ENCODE results near the gene CEACAM3. TPM values are rescaled to one million over a fixed set of nuclear protein-coding genes. Genes with fewer than 3 reads are reported as not detected.
"Not testable (repeated sequence)": the region's sequence is repeated elsewhere in the genome, so short reads cannot be mapped to it uniquely, and the experiment has no call there.

CEACAM3 gene
- total RNA-seq, 1 donor from 2014 or later, result not detected

GRCh38 chr19:41776700-41777099 is 19.7 kb upstream of the CEACAM3 start:
- Mint-ChIP-seq H3K9me3 (no peaks in the 10 kb centered on the region), H3K27ac (no peak overlapping the region), H3K4me1 (peaks cover 23% of the 10 kb centered on the region), H3K27me3 (peaks cover 77% of the 10 kb centered on the region), H3K4me3 (no peak overlapping the region), H3K36me3 (ENCODE audit: low read depth) (no peaks in the 10 kb centered on the region)
- DNase-seq, result no peak
- intact Hi-C loops (cut with micrococcal nuclease), result no loop called here

- H3K9me3 Mint-ChIP-seq, result no peaks in the 10 kb centered on the region
- H3K4me3 Mint-ChIP-seq, result no peak overlapping the region
- H3K4me1 Mint-ChIP-seq, result peaks cover 17% of the 10 kb centered on the region
- peaks cover 62% of the 10 kb centered on the region for H3K27me3 Mint-ChIP-seq
- H3K36me3 Mint-ChIP-seq (ENCODE audit: low read depth), result no peaks in the 10 kb centered on the region
- no peak overlapping the region for H3K27ac Mint-ChIP-seq
- DNase-seq, result no peak
- intact Hi-C loops (cut with micrococcal nuclease), result no loop called here
Measured at GRCh38 chr19:41783612-41784011, 12.8 kb upstream of the CEACAM3 start.

- Mint-ChIP-seq H3K9me3 (no peaks in the 10 kb centered on the region), H3K27me3 (peaks cover 62% of the 10 kb centered on the region), H3K27ac (no peak overlapping the region), H3K36me3 (ENCODE audit: low read depth) (no peaks in the 10 kb centered on the region), H3K4me1 (peaks cover 17% of the 10 kb centered on the region), H3K4me3 (no peak overlapping the region)
- intact Hi-C loops (cut with micrococcal nuclease), result no loop called here
- no peak for DNase-seq
Measured at GRCh38 chr19:41784312-41784711, 12.1 kb upstream of the CEACAM3 start.

- H3K9me3 Mint-ChIP-seq, result no peaks in the 10 kb centered on the region
- peaks cover 59% of the 10 kb centered on the region for H3K27me3 Mint-ChIP-seq
- H3K4me3 Mint-ChIP-seq, result no peak overlapping the region
- no peaks in the 10 kb centered on the region for H3K36me3 Mint-ChIP-seq (ENCODE audit: low read depth)
- peaks cover 17% of the 10 kb centered on the region for H3K4me1 Mint-ChIP-seq
- intact Hi-C loops (cut with micrococcal nuclease), result loop anchor here (1.0 kb wide), 2 partner anchors 10 to 31 kb away; no protein-coding TSS in a partner anchor
- no peak overlapping the region for H3K27ac Mint-ChIP-seq
- DNase-seq, result no peak
Measured at GRCh38 chr19:41784743-41785142, 11.6 kb upstream of the CEACAM3 start.

- Mint-ChIP-seq H3K4me1 (peaks cover 17% of the 10 kb centered on the region), H3K36me3 (ENCODE audit: low read depth) (no peaks in the 10 kb centered on the region), H3K4me3 (no peak overlapping the region), H3K27ac (no peak overlapping the region), H3K27me3 (peaks cover 54% of the 10 kb centered on the region), H3K9me3 (no peaks in the 10 kb centered on the region)
- intact Hi-C loops (cut with micrococcal nuclease), result loop anchor here (1.0 kb wide), 2 partner anchors 11 to 32 kb away; no protein-coding TSS in a partner anchor
- DNase-seq, result peak; percentile 91
Measured at GRCh38 chr19:41785653-41786052, 10.7 kb upstream of the CEACAM3 start.

GRCh38 chr19:41787055-41787454 is 9.3 kb upstream of the CEACAM3 start:
- H3K4me3 Mint-ChIP-seq, result no peak overlapping the region
- H3K36me3 Mint-ChIP-seq (ENCODE audit: low read depth), result no peaks in the 10 kb centered on the region
- intact Hi-C loops (cut with micrococcal nuclease), result no loop called here

GRCh38 chr19:41788518-41788917 is 7.9 kb upstream of the CEACAM3 start:
- DNase-seq; H3K4me3 Mint-ChIP-seq; H3K36me3 Mint-ChIP-seq (ENCODE audit: low read depth); H3K27ac Mint-ChIP-seq; intact Hi-C loops (cut with micrococcal nuclease); H3K9me3 Mint-ChIP-seq: not testable (repeated sequence)
- peaks cover 60% of the 10 kb centered on the region for H3K27me3 Mint-ChIP-seq
- peaks cover 23% of the 10 kb centered on the region for H3K4me1 Mint-ChIP-seq

More at GRCh38 chr19:41787055-41787454, 9.3 kb upstream of the CEACAM3 start:
- H3K27ac Mint-ChIP-seq, result no peak overlapping the region
- no peaks in the 10 kb centered on the region for H3K9me3 Mint-ChIP-seq
- DNase-seq, result no peak
- peaks cover 17% of the 10 kb centered on the region for H3K4me1 Mint-ChIP-seq
- peaks cover 55% of the 10 kb centered on the region for H3K27me3 Mint-ChIP-seq

- H3K4me3 Mint-ChIP-seq; intact Hi-C loops (cut with micrococcal nuclease); H3K9me3 Mint-ChIP-seq; DNase-seq; H3K27ac Mint-ChIP-seq; H3K36me3 Mint-ChIP-seq (ENCODE audit: low read depth): not testable (repeated sequence)
- H3K4me1 Mint-ChIP-seq, result peaks cover 23% of the 10 kb centered on the region
- peaks cover 59% of the 10 kb centered on the region for H3K27me3 Mint-ChIP-seq
Measured at GRCh38 chr19:41789053-41789452, 7.3 kb upstream of the CEACAM3 start.

- H3K36me3 Mint-ChIP-seq (ENCODE audit: low read depth), result no peaks in the 10 kb centered on the region
- DNase-seq, result peak; percentile 89
- intact Hi-C loops (cut with micrococcal nuclease), result loop anchor here (1.0 to 5.0 kb wide), 2 partner anchors 29 to 45 kb away; no protein-coding TSS in a partner anchor
- H3K27me3 Mint-ChIP-seq, result peaks cover 52% of the 10 kb centered on the region
- H3K4me1 Mint-ChIP-seq, result peaks cover 7% of the 10 kb centered on the region
- no peak overlapping the region for H3K4me3 Mint-ChIP-seq
- no peaks in the 10 kb centered on the region for H3K9me3 Mint-ChIP-seq
- no peak overlapping the region for H3K27ac Mint-ChIP-seq
Measured at GRCh38 chr19:41792513-41793413, 3.6 kb upstream of the CEACAM3 start.

GRCh38 chr19:41793414-41793727 is 3.0 kb upstream of the CEACAM3 start:
- Mint-ChIP-seq H3K4me3 (no peak overlapping the region), H3K4me1 (peaks cover 7% of the 10 kb centered on the region), H3K36me3 (ENCODE audit: low read depth) (no peaks in the 10 kb centered on the region), H3K27ac (no peak overlapping the region), H3K9me3 (no peaks in the 10 kb centered on the region), H3K27me3 (peaks cover 52% of the 10 kb centered on the region)
- intact Hi-C loops (cut with micrococcal nuclease), result loop anchor here (1.0 to 5.0 kb wide), 2 partner anchors 28 to 44 kb away; no protein-coding TSS in a partner anchor
- DNase-seq, result no peak

- peaks cover 7% of the 10 kb centered on the region for H3K4me1 Mint-ChIP-seq
- intact Hi-C loops (cut with micrococcal nuclease), result no loop called here
- no peak overlapping the region for H3K4me3 Mint-ChIP-seq
- DNase-seq, result peak; percentile 90
- no peak overlapping the region for H3K27ac Mint-ChIP-seq
- H3K36me3 Mint-ChIP-seq (ENCODE audit: low read depth), result no peaks in the 10 kb centered on the region
- H3K27me3 Mint-ChIP-seq, result peaks cover 45% of the 10 kb centered on the region
- H3K9me3 Mint-ChIP-seq, result no peaks in the 10 kb centered on the region
Measured at GRCh38 chr19:41795031-41795461, 1.3 kb upstream of the CEACAM3 start.

GRCh38 chr19:41796901-41797300 is 514 bp downstream of the CEACAM3 start:
- intact Hi-C loops (cut with micrococcal nuclease), result no loop called here
- no peak for DNase-seq

GRCh38 chr19:41799444-41800000 is 3.1 kb downstream of the CEACAM3 start:
- H3K4me1 Mint-ChIP-seq, result peaks cover 20% of the 10 kb centered on the region
- H3K27me3 Mint-ChIP-seq, result peaks cover 17% of the 10 kb centered on the region
- no peak overlapping the region for H3K4me3 Mint-ChIP-seq
- no peak overlapping the region for H3K27ac Mint-ChIP-seq
- no peaks in the 10 kb centered on the region for H3K9me3 Mint-ChIP-seq
- DNase-seq, result no peak
- intact Hi-C loops (cut with micrococcal nuclease), result no loop called here
- no peaks in the 10 kb centered on the region for H3K36me3 Mint-ChIP-seq (ENCODE audit: low read depth)

More at GRCh38 chr19:41796901-41797300, 514 bp downstream of the CEACAM3 start:
- H3K9me3 Mint-ChIP-seq, result no peaks in the 10 kb centered on the region
- peaks cover 11% of the 10 kb centered on the region for H3K4me1 Mint-ChIP-seq
- no peaks in the 10 kb centered on the region for H3K36me3 Mint-ChIP-seq (ENCODE audit: low read depth)
- peaks cover 36% of the 10 kb centered on the region for H3K27me3 Mint-ChIP-seq
- no peak overlapping the region for H3K27ac Mint-ChIP-seq
- no peak overlapping the region for H3K4me3 Mint-ChIP-seq

GRCh38 chr19:41801031-41801430 is 4.6 kb downstream of the CEACAM3 start:
- no peak overlapping the region for H3K27ac Mint-ChIP-seq
- no peak overlapping the region for H3K4me3 Mint-ChIP-seq
- peaks cover 27% of the 10 kb centered on the region for H3K4me1 Mint-ChIP-seq
- no peaks in the 10 kb centered on the region for H3K9me3 Mint-ChIP-seq
- H3K36me3 Mint-ChIP-seq (ENCODE audit: low read depth), result no peaks in the 10 kb centered on the region
- H3K27me3 Mint-ChIP-seq, result peaks cover 12% of the 10 kb centered on the region
- intact Hi-C loops (cut with micrococcal nuclease), result no loop called here
- DNase-seq, result no peak
